Thoracic aorta (tissue), 2 donors: ENCODE results near the gene SNX25. TPM values are rescaled to one million over a fixed set of nuclear protein-coding genes. Genes with fewer than 3 reads are reported as not detected.

Source experiments
- ATAC-seq: fragments of 150-250 bp; one replicate; pipeline ENCODE4 v1.8.0; 2017; ENCODE audit warnings: low read depth; ENCODE audit not compliant: insufficient number of reproducible peaks, low FRiP score
- DNase-seq: peaks from one replicate; pipeline ENCODE4 v3.0.0-alpha.2; 2020; ENCODE audit warnings: low spot score
- H3K27ac ChIP-seq, 2 donors: fragments of 200-600 bp; sonication (generic); 1 replicate in 1 of 2; 2 replicates in 1 of 2; pipeline ENCODE4 v1.5.1; 2016; ENCODE audit warnings: mild to moderate bottlenecking in 2 of 2, moderate library complexity in 2 of 2
- H3K27me3 ChIP-seq: fragments of 200-600 bp; sonication (generic); replicated peaks from 2 replicates; pipeline ENCODE4 v1.6.0; 2016; ENCODE audit warnings: mild to moderate bottlenecking; ENCODE audit not compliant: insufficient read depth
- H3K36me3 ChIP-seq: fragments of 200-600 bp; sonication (generic); one replicate; pipeline ENCODE4 v1.5.1; 2016
- H3K4me1 ChIP-seq, 2 donors: fragments of 200-600 bp; sonication (generic); 1 replicate in 1 of 2; 2 replicates in 1 of 2; pipeline versions ENCODE4 v1.5.1 to v1.6.0; 2016; ENCODE audit warnings: low read depth in 2 of 2, mild to moderate bottlenecking in 1 of 2; ENCODE audit not compliant: control insufficient read depth in 1 of 2
- H3K4me3 ChIP-seq: fragments of 200-600 bp; sonication (generic); 2 replicates; pipeline ENCODE4 v1.5.1; 2016; ENCODE audit warnings: mild to moderate bottlenecking
- H3K9me3 ChIP-seq: fragments of 200-600 bp; sonication (generic); 2 replicates; pipeline ENCODE4 v1.5.1; 2016
- CTCF ChIP-seq: fragments of 200-600 bp; sonication (generic); IDR thresholded peaks from one replicate; pipeline ENCODE4 v1.5.1; 2019; ENCODE audit warnings: antibody characterized with exemption
- total RNA-seq, 2 donors: library from RNA; depleted of rRNA; stranded (reverse); fragments of >200 nt; gene quantifications; one replicate each; pipeline versions ENCODE4 v1.1.0 to v1.2.3, GENCODE V29; 2016

Gene SNX25
- total RNA-seq, 2 donors from 2014 or later: 31.3 to 38.0 TPM

DNA sequence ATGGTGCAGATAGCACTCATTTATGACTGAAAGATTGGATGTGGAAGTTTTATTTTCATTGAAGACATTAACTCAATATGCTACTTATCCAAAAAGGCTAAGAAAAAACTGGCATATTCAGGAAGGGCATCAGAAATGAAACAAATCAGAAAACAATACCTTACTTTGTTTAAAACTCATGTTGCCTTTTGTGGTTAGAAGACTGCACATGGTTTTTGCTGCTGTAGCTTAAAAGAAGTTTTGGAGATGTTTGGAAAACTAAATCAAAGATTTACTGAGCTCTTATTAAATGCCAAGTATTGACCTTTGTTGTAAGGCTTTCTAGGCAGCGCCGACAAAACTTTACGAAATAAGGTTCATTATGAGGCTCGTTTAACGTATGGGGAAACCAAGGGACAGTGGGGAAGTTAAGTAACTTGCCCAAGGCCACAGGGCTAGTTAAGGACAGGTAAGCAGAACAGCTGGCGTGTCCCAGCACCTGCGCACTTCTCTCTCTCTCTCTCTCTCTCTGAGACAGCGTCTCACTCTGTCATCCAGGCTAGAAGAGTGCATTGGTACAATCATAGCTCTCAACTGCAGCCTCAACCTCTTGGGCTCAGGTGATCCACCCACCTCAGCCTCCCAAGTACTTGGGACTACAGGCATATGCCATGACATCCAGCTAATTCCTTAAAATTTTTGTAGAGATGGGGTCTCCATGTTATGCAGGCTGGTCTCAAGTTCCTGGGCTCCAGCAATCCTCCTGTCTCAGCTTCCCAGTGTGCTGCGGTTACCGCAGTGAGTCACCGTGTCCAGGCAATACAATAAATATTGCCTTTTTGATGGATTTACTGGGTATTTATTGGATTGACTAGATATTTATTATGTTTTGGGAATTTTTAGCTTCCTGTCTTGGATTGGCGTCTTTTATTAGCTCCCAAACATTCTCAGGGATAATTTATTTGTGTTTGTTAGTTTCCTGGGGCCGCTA lies 170.2 kb downstream of the SNX25 start:
- H3K27me3 ChIP-seq: no peaks in the 10 kb centered on the region
- no peak overlapping the region for H3K4me3 ChIP-seq
- peaks cover 0 to 4% of the 10 kb centered on the region in 2 donors for H3K4me1 ChIP-seq
- no peak overlapping the region for H3K27ac ChIP-seq
- H3K36me3 ChIP-seq: peaks cover 5% of the 10 kb centered on the region
- TF ChIP-seq CTCF: no peak
- DNase-seq (no peak), ATAC-seq (no peak)
- no peaks in the 10 kb centered on the region for H3K9me3 ChIP-seq

DNA sequence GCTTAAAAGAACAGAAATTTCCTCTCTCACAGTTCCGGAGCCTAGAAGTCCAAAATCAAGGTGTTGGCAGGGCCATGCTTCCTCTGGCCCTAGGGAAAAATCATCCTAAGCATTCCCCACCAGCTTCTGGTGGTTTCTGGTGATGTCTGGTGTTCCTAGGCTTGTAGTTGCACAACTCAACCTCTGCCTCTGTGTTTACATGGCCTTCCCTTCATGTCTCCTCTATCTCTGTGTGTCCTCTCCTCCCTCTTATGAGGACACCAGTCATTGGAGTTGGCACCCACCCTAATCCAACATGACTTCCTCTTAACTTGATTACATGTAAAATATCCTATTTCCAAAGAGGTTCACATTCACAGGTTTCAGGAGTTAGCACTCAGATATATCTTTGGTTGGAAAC lies 170.9 kb downstream of the SNX25 start:
- H3K36me3 ChIP-seq: peaks cover 5% of the 10 kb centered on the region
- H3K4me1 ChIP-seq: peaks cover 3 to 4% of the 10 kb centered on the region in 2 donors
- no peaks in the 10 kb centered on the region for H3K27me3 ChIP-seq
- no peaks in the 10 kb centered on the region for H3K9me3 ChIP-seq
- H3K27ac ChIP-seq: no peak overlapping the region
- ATAC-seq: no peak
- no peak for DNase-seq
- no peak for TF ChIP-seq CTCF
- H3K4me3 ChIP-seq: no peak overlapping the region

- no peaks in the 10 kb centered on the region for H3K27me3 ChIP-seq
- no peak overlapping the region for H3K4me3 ChIP-seq
- peaks cover 5% of the 10 kb centered on the region for H3K36me3 ChIP-seq
- H3K9me3 ChIP-seq: no peaks in the 10 kb centered on the region
- no peak for DNase-seq
- no peak overlapping the region for H3K27ac ChIP-seq
- H3K4me1 ChIP-seq: peaks cover 3 to 11% of the 10 kb centered on the region in 2 donors
- TF ChIP-seq CTCF: no peak
- ATAC-seq: no peak
These were observed 172.1 kb downstream of the SNX25 start for GRCh38 chr4:185381288-185382196.

DNA sequence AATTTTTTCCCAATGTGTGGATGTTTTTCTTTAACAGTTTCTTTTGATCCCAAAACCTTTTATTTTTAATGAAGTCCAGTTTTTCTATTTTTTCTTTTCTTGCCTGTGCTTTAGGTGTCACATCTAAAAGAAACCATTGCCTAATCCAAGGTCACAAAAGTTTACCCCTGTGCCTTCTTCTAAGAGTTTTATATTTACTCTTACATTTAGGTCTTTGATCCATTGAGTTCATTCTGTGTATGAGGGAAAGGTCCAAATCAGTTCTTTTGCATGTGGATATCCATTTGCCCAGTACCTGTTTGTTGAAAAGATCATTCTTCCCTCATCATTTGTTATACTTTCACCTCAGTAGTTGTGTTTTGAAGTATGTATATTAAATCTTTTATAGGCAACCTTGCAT lies 173.4 kb downstream of the SNX25 start:
- TF ChIP-seq CTCF: no peak
- Histone ChIP-seq H3K36me3 (peaks cover 5% of the 10 kb centered on the region), H3K27ac (no peak overlapping the region), H3K4me1 (peaks cover 3 to 11% of the 10 kb centered on the region in 2 donors), H3K27me3 (no peaks in the 10 kb centered on the region), H3K4me3 (no peak overlapping the region), H3K9me3 (no peaks in the 10 kb centered on the region)
- no peak for ATAC-seq
- DNase-seq: no peak

GRCh38 chr4:185383451-185383850 lies 174.1 kb downstream of the SNX25 start:
- Histone ChIP-seq H3K27ac (no peak overlapping the region), H3K27me3 (no peaks in the 10 kb centered on the region)

More at GRCh38 chr4:185383451-185383850, 174.1 kb downstream of the SNX25 start:
- DNase-seq (no peak), ATAC-seq (no peak)
- H3K9me3 ChIP-seq: no peaks in the 10 kb centered on the region
- H3K4me3 ChIP-seq: no peak overlapping the region
- TF ChIP-seq CTCF: no peak
- H3K4me1 ChIP-seq: peaks cover 3 to 11% of the 10 kb centered on the region in 2 donors
- peaks cover 2% of the 10 kb centered on the region for H3K36me3 ChIP-seq
